HG02840 (cell line): ENCODE data around the gene ZNF891.

Source experiments
- ATAC-seq: cut with Tn5 transposase; IDR thresholded peaks from one replicate; pipeline ENCODE4 v1.9.1; 2021; ENCODE audit warnings: mild to moderate bottlenecking, moderate library complexity, moderate number of reproducible peaks; ENCODE audit not compliant: unreplicated experiment, low FRiP score

ZNF891 gene

GRCh38 chr12:133063556-133063955 is 66.5 kb downstream of the ZNF891 start:
- no peak for ATAC-seq

DNA sequence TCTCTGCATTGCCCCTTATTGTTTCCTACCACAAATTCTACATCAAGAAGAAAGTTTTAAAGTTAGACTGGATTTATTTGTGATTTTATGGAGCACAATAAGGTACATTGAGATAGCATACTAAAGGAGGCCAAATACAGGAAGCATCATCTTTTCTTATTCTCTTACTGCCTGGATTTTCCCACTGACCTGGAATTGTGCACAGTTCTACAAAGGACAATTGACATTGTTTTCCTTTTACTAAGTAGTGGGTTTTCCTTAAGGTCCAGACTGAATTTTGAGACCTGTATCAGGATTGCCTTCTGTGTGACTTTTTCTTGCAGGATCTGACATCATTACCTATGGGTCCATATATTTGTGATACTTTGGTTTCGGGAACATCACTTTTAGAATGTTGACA is 68.1 kb downstream of the ZNF891 start:
- ATAC-seq = no peak

DNA sequence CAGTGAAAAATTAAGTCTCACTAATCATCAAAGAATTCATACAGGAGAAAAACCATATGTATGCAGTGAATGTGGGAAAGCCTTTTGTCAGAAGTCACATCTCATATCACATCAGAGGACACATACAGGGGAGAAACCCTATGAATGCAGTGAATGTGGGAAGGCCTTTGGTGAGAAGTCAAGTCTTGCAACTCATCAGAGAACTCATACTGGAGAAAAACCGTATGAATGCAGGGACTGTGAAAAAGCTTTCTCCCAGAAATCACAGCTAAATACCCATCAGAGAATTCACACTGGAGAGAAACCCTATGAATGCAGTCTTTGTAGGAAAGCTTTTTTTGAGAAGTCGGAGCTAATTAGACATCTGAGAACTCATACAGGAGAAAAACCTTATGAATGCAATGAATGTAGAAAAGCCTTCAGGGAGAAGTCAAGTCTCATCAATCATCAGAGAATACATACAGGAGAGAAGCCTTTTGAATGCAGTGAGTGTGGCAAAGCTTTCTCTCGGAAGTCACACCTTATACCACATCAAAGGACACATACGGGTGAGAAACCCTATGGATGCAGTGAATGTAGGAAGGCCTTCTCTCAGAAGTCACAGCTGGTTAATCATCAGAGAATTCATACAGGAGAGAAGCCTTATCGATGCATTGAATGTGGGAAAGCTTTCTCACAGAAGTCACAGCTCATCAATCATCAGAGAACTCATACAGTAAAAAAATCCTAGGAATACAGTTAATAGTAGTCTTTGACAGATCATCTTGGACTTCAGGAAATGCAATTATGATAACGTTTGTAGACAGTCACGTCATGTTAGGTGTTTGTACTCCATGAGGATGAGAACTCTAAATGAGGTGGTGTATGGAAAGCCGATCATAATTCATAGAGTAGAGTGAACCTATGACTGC is 71.6 kb downstream of the ZNF891 start:
- no peak for ATAC-seq

- ATAC-seq = no peak
These were observed 72.6 kb downstream of the ZNF891 start for GRCh38 chr12:133057446-133057845.
